Muscle layer of duodenum (tissue), 2 donors: Measurements from ENCODE around the gene DOCK8.
A peak's percentile ranks its signal among the peaks of the same experiment; 100 is the strongest.

Source experiments
- H3K27ac ChIP-seq: one replicate; pipeline ENCODE4 v1.7.0; 2013; ENCODE audit warnings: mild to moderate bottlenecking, low read length
- H3K27me3 ChIP-seq: one replicate; pipeline ENCODE4 v1.7.0; 2013; ENCODE audit warnings: low read depth, mild to moderate bottlenecking, control low read depth, low read length
- H3K36me3 ChIP-seq, 2 donors: one replicate each; pipeline ENCODE4 v1.7.0; 2013; ENCODE audit warnings: low read length in 2 of 2, control low read depth in 1 of 2, mild to moderate bottlenecking in 1 of 2; ENCODE audit not compliant: insufficient read depth in 2 of 2, control insufficient read depth in 1 of 2
- H3K4me1 ChIP-seq, 2 donors: one replicate each; pipeline ENCODE4 v1.7.0; 2013; ENCODE audit warnings: low read length in 2 of 2, mild to moderate bottlenecking in 2 of 2, control low read depth in 1 of 2, moderate library complexity in 1 of 2; ENCODE audit not compliant: insufficient read depth in 2 of 2, control insufficient read depth in 1 of 2
- H3K4me3 ChIP-seq, 2 donors: one replicate each; pipeline ENCODE4 v1.7.0; 2013; ENCODE audit warnings: low read length in 2 of 2, low read depth in 1 of 2, mild to moderate bottlenecking in 1 of 2
- H3K9me3 ChIP-seq, 2 donors: one replicate each; pipeline ENCODE4 v1.7.0; 2013; ENCODE audit warnings: low read length in 2 of 2, control low read depth in 1 of 2, mild to moderate bottlenecking in 1 of 2; ENCODE audit not compliant: control insufficient read depth in 1 of 2
- donor health status: healthy.

DOCK8 gene

DNA sequence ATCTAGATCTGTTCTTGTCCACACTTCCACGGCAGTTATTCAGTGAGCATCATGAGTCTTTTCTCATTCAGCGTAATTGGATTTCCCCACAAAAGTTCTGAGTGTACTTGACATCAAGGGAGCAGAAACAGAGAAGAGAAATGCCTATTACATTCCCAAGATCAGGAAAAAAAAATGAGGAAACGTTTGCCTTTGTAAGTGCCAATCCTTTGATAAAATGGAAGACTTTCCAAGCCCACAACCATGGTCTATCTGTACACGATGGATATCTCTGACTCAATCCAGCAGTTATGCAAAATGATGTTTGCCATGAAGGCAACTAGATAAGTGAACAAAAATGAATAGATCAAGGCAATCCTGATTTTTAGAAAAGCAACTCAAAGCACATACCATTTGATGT, 235.9 kb downstream of the DOCK8 start:
- no peak overlapping the region for H3K4me3 ChIP-seq
- H3K36me3 ChIP-seq, result no peaks in the 10 kb centered on the region
- no peaks in the 10 kb centered on the region for H3K9me3 ChIP-seq
- H3K4me1 ChIP-seq, result no peaks in the 10 kb centered on the region
- no peaks in the 10 kb centered on the region for H3K27me3 ChIP-seq
- H3K27ac ChIP-seq, result no peak overlapping the region

DNA sequence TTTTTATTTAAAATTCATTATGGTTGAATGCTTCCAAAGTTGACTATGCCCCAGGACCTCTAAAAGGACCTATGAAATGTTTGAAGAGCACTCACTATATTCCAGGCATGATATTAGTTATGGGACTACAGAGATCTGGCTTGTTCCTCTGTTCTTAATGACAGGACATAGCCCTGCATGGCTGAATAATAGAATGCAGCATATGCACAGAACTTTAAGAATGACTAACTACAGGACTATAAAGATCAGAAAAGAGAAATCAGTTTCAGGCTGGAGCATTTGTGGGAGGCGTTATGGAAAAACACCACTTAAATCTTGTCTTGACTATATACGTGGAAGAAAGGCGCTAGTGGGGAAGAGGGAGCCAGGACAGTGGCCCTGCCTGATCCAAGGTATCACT, 239.2 kb downstream of the DOCK8 start:
- Histone ChIP-seq H3K9me3 (no peaks in the 10 kb centered on the region), H3K27me3 (no peaks in the 10 kb centered on the region), H3K36me3 (no peaks in the 10 kb centered on the region), H3K27ac (no peak overlapping the region), H3K4me1 (no peaks in the 10 kb centered on the region), H3K4me3 (no peak overlapping the region)

DNA sequence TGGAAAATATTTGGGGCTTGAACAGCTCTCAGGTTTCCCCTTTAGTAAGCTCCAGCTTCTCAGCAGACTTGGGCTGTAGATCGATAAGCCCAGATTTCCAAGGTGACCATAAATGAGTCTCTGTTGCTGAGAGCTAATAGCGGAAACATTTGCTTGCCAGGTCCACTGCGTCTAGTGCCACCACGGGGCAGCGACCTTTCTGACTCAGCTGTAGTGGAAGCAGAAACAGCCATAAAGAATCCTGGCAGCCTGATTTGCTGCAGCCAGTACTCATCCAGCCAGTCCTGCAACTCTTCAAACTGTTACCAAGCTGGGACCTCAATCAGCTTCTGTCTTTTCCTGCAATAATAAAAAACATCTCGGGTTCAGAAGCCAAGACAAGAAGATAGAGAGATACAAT, 241.7 kb downstream of the DOCK8 start:
- H3K4me3 ChIP-seq, result no peak overlapping the region
- no peaks in the 10 kb centered on the region for H3K9me3 ChIP-seq
- no peaks in the 10 kb centered on the region for H3K27me3 ChIP-seq
- H3K27ac ChIP-seq, result no peak overlapping the region
- no peaks in the 10 kb centered on the region for H3K36me3 ChIP-seq
- H3K4me1 ChIP-seq, result no peaks in the 10 kb centered on the region

DNA sequence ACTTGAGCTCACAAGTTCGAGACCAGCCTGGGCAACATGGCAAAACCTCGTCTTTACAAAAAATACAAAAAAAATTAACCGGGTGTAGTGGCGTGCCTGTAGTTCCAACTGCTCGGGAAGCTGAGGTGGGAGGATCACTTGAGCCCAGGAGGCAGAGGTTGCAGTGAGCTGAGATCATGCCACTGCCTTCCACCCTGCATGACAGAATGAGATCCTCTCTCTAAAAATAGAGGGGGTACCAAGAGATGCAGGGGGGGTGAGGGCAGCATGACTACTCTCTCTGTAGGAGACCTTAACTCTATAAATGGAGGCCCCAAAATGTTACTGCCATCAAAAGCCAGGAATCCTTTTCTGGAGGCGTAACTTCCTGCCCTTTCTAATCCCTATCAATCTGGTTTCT, 243.9 kb downstream of the DOCK8 start:
- no peak overlapping the region for H3K4me3 ChIP-seq
- no peaks in the 10 kb centered on the region for H3K27me3 ChIP-seq
- no peak overlapping the region for H3K27ac ChIP-seq
- no peaks in the 10 kb centered on the region for H3K36me3 ChIP-seq
- H3K9me3 ChIP-seq, result no peaks in the 10 kb centered on the region
- no peaks in the 10 kb centered on the region for H3K4me1 ChIP-seq

DNA sequence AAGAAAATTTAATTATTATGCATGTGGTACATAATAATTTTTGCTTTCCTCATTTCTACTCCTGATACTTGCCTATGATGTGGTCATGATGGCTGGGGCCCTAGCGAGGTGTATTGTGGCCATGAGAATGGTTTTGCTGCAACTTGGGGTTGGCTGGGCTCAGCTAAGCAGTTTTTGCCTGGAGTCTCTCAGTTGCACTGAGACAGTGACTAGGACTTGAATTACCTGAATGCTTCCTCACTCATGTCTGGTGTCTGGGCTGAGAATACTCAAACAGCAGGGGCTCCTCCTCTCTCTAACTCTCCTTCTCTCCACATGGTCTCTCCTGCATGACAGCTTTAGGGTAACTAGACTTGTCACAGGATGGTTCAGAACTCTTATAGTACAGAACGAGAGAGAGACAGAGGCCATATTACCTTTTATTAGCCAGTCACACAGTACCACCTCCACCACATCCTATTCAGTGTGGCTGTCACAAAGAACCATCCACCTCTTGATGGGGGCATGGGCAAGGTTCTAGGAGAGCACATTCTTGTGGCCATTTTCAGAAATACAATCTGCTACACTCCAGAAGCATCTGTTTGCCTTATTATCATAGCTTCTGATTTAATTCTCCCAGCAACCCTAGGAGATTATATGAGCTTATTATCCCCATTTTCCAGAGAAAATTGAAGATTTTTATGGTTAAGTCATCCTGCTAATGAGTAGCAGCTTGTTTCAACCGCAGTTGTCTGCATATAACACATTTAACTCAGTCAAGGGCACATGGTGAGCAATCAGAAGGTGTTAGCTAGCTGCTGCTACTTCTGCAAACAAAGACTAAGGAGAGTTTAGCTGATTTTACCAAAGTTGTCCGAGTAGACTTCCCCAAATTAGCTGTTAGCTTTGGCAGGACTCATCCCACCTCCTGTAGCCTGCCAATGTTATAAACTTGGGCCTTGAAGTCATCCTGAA, 245.1 kb downstream of the DOCK8 start:
- no peaks in the 10 kb centered on the region for H3K27me3 ChIP-seq
- no peak overlapping the region for H3K4me3 ChIP-seq
- no peak overlapping the region for H3K27ac ChIP-seq
- H3K9me3 ChIP-seq, result no peaks in the 10 kb centered on the region
- no peaks in the 10 kb centered on the region for H3K4me1 ChIP-seq
- H3K36me3 ChIP-seq, result no peaks in the 10 kb centered on the region

DNA sequence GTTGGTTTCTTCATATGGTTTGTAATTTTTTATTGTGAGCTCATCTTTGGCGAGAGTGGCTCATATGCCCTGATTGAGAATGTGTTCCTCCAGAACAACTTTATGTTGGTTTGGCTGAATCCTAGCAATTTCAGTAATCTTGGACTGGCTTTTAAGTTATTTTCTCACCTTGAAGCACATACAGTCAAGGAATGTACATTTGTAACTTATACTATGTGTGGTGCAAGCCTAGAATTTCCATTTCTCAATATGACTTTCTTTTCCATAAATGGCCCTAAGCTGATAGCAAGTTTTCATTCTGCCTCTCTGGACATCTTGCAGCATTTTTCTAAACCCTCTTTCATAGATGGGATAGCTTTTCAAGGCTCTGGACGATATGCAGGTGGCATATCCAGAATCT, 247.5 kb downstream of the DOCK8 start:
- no peaks in the 10 kb centered on the region for H3K36me3 ChIP-seq
- H3K27me3 ChIP-seq, result no peaks in the 10 kb centered on the region
- no peaks in the 10 kb centered on the region for H3K4me1 ChIP-seq
- no peaks in the 10 kb centered on the region for H3K9me3 ChIP-seq
- H3K4me3 ChIP-seq, result no peak overlapping the region
- no peak overlapping the region for H3K27ac ChIP-seq

DNA sequence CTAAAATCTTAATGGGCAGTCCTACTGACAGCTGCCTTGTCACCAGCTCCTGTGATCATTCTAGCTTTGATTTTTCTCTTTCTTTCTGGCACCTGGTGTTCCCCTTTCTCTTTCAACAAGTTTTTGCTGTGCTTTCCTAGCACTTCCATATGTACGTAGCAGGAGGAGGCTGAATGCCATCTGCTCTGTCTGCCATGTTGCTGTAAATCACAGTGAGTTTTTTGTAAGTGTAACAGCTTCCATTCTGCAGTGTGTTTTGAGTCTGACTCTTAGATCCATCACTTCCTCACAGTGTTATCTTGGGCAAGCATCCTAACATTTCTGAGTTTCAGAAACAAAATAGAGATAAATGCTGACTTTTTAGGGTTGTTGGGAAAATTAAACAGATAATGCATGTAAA, 247.9 kb downstream of the DOCK8 start:
- H3K27me3 ChIP-seq, result no peaks in the 10 kb centered on the region
- no peaks in the 10 kb centered on the region for H3K36me3 ChIP-seq
- no peaks in the 10 kb centered on the region for H3K4me1 ChIP-seq
- H3K4me3 ChIP-seq, result no peak overlapping the region
- H3K27ac ChIP-seq, result no peak overlapping the region
- H3K9me3 ChIP-seq, result no peaks in the 10 kb centered on the region

DNA sequence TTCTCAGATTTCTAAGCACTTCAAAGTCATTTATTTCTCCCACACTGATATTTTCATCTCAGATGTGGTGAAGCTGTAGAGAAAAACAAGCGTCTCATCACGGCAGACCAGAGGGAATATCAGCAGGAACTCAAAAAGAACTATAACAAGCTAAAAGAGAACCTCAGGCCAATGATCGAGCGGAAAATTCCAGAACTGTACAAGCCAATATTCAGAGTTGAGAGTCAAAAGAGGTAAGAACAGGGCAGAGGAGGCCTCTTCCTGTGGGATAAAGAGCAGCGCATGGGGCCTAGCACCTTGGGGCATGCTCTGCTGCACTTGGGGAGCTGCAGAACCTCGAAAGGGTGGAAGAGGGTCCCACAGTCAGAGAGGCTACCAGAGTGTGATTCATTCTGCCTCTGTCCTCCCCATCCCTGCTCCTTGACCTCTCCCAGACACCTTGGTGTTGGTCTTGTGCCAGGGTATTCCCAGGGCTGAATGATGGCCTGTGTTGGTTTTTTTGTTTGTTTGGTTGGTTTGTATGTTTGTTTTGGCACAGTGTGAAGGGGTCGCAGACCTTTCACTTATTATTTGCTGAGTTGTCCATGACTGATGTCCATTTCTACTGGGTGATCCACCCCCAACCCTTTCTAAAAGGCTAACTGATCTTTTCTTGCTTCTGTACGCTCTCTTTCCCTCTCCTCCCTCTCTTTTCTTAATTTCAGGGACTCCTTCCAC, 248.9 kb downstream of the DOCK8 start:
- Histone ChIP-seq H3K4me3 (no peak overlapping the region), H3K9me3 (no peaks in the 10 kb centered on the region), H3K36me3 (no peaks in the 10 kb centered on the region), H3K27me3 (no peaks in the 10 kb centered on the region), H3K27ac (no peak overlapping the region), H3K4me1 (peaks cover 0 to 3% of the 10 kb centered on the region in 2 donors)

DNA sequence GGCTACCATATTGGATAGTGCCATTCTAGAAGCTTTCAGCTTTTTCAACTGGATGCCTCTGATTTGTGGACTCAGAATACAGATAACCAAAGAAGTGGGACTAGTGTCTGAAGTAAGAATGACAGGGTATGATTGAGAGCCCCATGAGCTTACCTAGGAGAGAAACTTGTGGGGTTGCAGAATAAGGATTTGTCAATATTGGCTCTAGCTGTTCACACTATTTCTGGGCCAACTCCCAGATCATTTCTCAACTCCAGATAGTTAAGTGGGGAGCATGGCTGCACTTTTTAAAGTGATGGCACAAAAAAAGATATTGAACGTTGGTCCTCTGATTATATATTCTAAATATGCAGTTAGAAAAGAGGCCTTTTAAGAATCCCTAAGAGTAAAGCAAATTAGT, 252.1 kb downstream of the DOCK8 start:
- Histone ChIP-seq H3K9me3 (no peaks in the 10 kb centered on the region), H3K4me3 (no peak overlapping the region), H3K36me3 (no peaks in the 10 kb centered on the region), H3K27ac (no peak overlapping the region), H3K4me1 (peaks cover 5 to 7% of the 10 kb centered on the region in 2 donors), H3K27me3 (no peaks in the 10 kb centered on the region)

DNA sequence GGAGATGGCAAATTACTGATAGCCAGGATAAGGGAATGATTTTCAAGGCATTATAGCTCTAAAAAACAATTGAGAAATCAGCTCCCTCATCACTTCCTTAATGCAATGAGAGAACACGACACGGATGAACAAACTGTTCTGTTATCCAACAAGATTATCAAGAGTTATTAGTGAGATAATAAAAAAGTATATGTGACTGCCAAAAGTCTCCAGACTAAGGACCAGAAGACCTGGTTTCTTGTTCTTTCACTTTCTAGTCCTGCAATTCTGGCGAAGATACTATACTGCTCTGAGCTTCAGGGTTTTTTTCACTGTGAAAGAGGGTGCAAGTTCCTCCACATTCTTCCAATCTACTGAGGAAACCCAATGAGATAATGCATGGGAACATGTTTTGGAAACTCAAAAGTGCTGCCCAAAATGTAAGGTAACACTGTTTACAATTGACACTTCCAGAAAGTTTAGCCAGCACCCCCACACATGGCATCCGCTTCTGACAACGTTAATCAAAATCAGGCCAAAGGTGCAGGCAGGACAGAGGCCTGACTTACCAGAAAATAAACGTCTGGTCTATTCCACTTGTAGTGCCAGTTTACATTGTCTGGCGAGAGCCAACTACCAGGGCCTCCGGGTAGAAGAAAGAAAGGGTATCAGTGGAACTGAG, 254.2 kb downstream of the DOCK8 start:
- no peaks in the 10 kb centered on the region for H3K36me3 ChIP-seq
- H3K9me3 ChIP-seq, result no peaks in the 10 kb centered on the region
- peak overlapping the region; percentile 25 for H3K27ac ChIP-seq
- H3K27me3 ChIP-seq, result no peaks in the 10 kb centered on the region
- H3K4me1 ChIP-seq, result peaks cover 5 to 7% of the 10 kb centered on the region in 2 donors
- peak overlapping the region; percentile 77 to 84 for H3K4me3 ChIP-seq
